Activated CD8-positive, alpha-beta T cell treated with anti-CD3 and anti-CD28 coated beads for 36 hours (primary cell): ENCODE results near the gene ADGRV1. TPM values are rescaled to one million over a fixed set of nuclear protein-coding genes. Genes with fewer than 3 reads are reported as not detected.

Experiments
- ATAC-seq: fragments of 200-7000 bp; cut with Tn5 transposase; one replicate; pipeline ENCODE4 v1.10.0; 2021; ENCODE audit warnings: mild to moderate bottlenecking, moderate library complexity
- CTCF ChIA-PET: fragments of 350-600 bp; sonication (Branson Sonifier 250); formaldehyde crosslinking; loops from one replicate; lab custom pipeline; 2021; ENCODE audit warnings: antibody characterized with exemption; lab: Charles Lee
- POLR2A ChIA-PET: fragments of 350-600 bp; sonication (Branson Sonifier 250); formaldehyde crosslinking; loops from one replicate; lab custom pipeline; 2021; ENCODE audit warnings: antibody characterized with exemption; lab: Charles Lee
- DNase-seq: peaks from one replicate; pipeline ENCODE4 v3.0.0-alpha.2; 2020
- H3K27ac Mint-ChIP-seq: one replicate; pipeline ENCODE4 v1.8.0; 2021; ENCODE audit warnings: mild to moderate bottlenecking, mixed read lengths
- H3K27me3 Mint-ChIP-seq: one replicate; pipeline ENCODE4 v1.8.0; 2021; ENCODE audit warnings: mixed read lengths
- H3K36me3 Mint-ChIP-seq: one replicate; pipeline ENCODE4 v1.8.0; 2021; ENCODE audit warnings: low read depth, mixed read lengths
- H3K4me1 Mint-ChIP-seq: one replicate; pipeline ENCODE4 v1.8.0; 2021; ENCODE audit warnings: low read depth, mixed read lengths
- H3K4me3 Mint-ChIP-seq: one replicate; pipeline ENCODE4 v1.8.0; 2021; ENCODE audit warnings: mild to moderate bottlenecking, moderate library complexity, mixed read lengths
- H3K9me3 Mint-ChIP-seq: one replicate; pipeline ENCODE4 v1.8.0; 2021; ENCODE audit warnings: mixed read lengths
- intact Hi-C: fragments of 100-400 bp; cut with micrococcal nuclease; formaldehyde crosslinking; loops from one replicate; pipeline ENCODE4 v1.10.0; 2022
- total RNA-seq, 2 experiments: library from RNA; stranded (reverse); gene quantifications; one replicate each; pipeline ENCODE4 v1.2.3, GENCODE V29; 2021
- TF ChIP-seq, protein P1 (sequence below): fragments of 200-600 bp; IDR thresholded peaks from one replicate; pipeline ENCODE4 v1.8.0; 2022; ENCODE audit warnings: antibody characterized with exemption, mild to moderate bottlenecking

The ADGRV1 gene
- total RNA-seq, 2 experiments from 2014 or later: 0.18 TPM; not detected in 1

DNA sequence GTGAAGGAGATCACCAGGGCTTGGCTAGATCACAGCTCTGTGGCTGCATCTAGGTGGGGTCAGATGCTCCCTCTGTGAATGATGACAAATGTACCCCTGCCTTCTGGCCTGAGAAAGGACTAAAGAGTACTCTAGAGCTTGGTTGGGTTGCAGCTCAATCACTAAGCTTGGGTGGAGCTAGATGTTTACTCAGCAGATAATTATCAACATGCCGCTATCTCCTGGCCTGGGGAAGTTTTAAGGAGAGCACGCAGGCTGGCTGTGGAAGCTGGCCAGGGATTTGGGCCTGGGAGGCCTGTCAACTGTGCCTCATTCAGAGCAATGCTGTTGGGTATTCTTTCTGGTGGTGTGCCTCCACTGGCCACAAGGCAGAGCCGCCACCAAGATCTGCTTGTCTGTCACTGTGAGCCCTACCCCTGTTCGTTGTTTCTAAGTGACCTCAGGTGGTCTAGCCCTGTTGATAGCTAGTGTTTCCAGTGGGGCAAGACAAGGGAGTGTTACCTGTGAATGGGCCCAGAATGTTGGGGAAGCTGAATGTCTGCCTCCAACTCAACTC, 181.7 kb downstream of the ADGRV1 start:
- intact Hi-C loops: no loop called here
- POLR2A ChIA-PET: no interaction called here
- no peaks in the 10 kb centered on the region for H3K36me3 Mint-ChIP-seq
- H3K27me3 Mint-ChIP-seq: peaks cover 7% of the 10 kb centered on the region
- H3K4me1 Mint-ChIP-seq: no peaks in the 10 kb centered on the region
- no peak overlapping the region for H3K4me3 Mint-ChIP-seq
- peaks cover 10% of the 10 kb centered on the region for H3K9me3 Mint-ChIP-seq
- no peak for DNase-seq
- no peak for ATAC-seq
- no peak overlapping the region for H3K27ac Mint-ChIP-seq
- CTCF ChIA-PET: no interaction called here
- TF ChIP-seq, protein P1, sequence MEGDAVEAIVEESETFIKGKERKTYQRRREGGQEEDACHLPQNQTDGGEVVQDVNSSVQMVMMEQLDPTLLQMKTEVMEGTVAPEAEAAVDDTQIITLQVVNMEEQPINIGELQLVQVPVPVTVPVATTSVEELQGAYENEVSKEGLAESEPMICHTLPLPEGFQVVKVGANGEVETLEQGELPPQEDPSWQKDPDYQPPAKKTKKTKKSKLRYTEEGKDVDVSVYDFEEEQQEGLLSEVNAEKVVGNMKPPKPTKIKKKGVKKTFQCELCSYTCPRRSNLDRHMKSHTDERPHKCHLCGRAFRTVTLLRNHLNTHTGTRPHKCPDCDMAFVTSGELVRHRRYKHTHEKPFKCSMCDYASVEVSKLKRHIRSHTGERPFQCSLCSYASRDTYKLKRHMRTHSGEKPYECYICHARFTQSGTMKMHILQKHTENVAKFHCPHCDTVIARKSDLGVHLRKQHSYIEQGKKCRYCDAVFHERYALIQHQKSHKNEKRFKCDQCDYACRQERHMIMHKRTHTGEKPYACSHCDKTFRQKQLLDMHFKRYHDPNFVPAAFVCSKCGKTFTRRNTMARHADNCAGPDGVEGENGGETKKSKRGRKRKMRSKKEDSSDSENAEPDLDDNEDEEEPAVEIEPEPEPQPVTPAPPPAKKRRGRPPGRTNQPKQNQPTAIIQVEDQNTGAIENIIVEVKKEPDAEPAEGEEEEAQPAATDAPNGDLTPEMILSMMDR: no peak

GRCh38 chr5:90741022-90741564, 182.5 kb downstream of the ADGRV1 start:
- Mint-ChIP-seq H3K9me3 (peaks cover 10% of the 10 kb centered on the region), H3K36me3 (no peaks in the 10 kb centered on the region), H3K27me3 (peaks cover 7% of the 10 kb centered on the region), H3K27ac (no peak overlapping the region), H3K4me3 (no peak overlapping the region), H3K4me1 (no peaks in the 10 kb centered on the region)
- intact Hi-C loops: no loop called here
- TF ChIP-seq, protein P1: no peak
- POLR2A ChIA-PET: no interaction called here
- ATAC-seq: no peak
- CTCF ChIA-PET: interaction anchor here (1.1 kb wide), 1 partner anchor 43 kb away, joined by 3 read pairs; no protein-coding TSS in a partner anchor
- DNase-seq: no peak

GRCh38 chr5:90746119-90746518, 187.5 kb downstream of the ADGRV1 start:
- peaks cover under 1% of the 10 kb centered on the region for H3K9me3 Mint-ChIP-seq

DNA sequence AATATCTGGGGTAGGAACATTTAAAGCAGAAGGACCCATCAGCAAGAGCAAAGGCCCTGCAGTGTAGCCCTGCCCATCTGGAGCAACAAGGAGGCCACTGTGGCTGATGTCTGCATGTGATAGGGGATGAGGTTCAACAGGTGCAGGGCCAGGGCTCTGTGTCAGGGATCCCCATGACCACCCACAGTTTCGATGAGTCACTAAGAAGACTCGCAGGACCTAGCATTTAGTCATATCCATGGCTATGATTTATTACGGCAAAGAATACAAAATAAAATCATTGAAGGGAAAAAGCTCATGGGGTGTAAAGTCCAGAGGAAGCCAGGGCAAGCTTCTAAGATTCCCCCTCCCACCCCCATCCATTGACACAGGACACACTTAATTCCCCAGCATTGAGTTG, 188.6 kb downstream of the ADGRV1 start:
- TF ChIP-seq, protein P1: no peak
- DNase-seq: no peak
- no peaks in the 10 kb centered on the region for H3K4me1 Mint-ChIP-seq
- no peak overlapping the region for H3K4me3 Mint-ChIP-seq
- intact Hi-C loops: no loop called here
- ChIA-PET POLR2A (no interaction called here), CTCF (interaction anchor here (1.5 kb wide), 1 partner anchor 32 kb away, joined by 3 read pairs; no protein-coding TSS in a partner anchor)
- H3K36me3 Mint-ChIP-seq: no peaks in the 10 kb centered on the region
- no peak for ATAC-seq
- no peak overlapping the region for H3K27ac Mint-ChIP-seq
- no peaks in the 10 kb centered on the region for H3K9me3 Mint-ChIP-seq
- peaks cover 6% of the 10 kb centered on the region for H3K27me3 Mint-ChIP-seq

More at GRCh38 chr5:90746119-90746518, 187.5 kb downstream of the ADGRV1 start:
- TF ChIP-seq, protein P1: no peak
- Mint-ChIP-seq H3K4me3 (no peak overlapping the region), H3K4me1 (no peaks in the 10 kb centered on the region), H3K27ac (no peak overlapping the region), H3K36me3 (no peaks in the 10 kb centered on the region), H3K27me3 (peaks cover 8% of the 10 kb centered on the region)
- ChIA-PET POLR2A (no interaction called here), CTCF (interaction anchor here (1.5 kb wide), 1 partner anchor 31 kb away, joined by 3 read pairs; no protein-coding TSS in a partner anchor)
- intact Hi-C loops: no loop called here
- DNase-seq: no peak
- no peak for ATAC-seq

DNA sequence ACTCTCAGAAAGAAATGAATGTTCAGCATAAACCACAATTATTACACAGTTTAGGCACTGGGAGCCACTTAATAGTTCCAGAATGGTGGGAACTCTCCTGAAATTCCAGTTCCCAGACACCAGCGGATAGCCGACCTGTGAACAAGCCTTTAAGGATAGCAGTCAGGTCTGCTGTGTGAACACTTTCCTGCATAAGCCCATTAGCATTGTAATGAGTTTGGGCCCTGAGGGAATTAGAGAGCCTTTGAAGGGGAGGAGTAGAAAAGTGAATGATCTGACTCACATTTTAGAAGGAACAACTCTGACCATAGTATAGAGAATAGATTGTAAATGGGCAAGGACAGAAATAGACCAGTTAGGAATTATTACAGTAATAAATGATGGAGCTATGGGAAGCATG, 189.1 kb downstream of the ADGRV1 start:
- Mint-ChIP-seq H3K27me3 (peaks cover 5% of the 10 kb centered on the region), H3K27ac (no peak overlapping the region), H3K36me3 (no peaks in the 10 kb centered on the region), H3K4me3 (no peak overlapping the region), H3K9me3 (no peaks in the 10 kb centered on the region), H3K4me1 (no peaks in the 10 kb centered on the region)
- POLR2A ChIA-PET: no interaction called here
- intact Hi-C loops: no loop called here
- CTCF ChIA-PET: interaction anchor here (1.5 to 2.1 kb wide), 2 partner anchors 32 to 36 kb away, joined by 3 to 7 read pairs; no protein-coding TSS in a partner anchor
- DNase-seq (no peak), ATAC-seq (no peak)
- TF ChIP-seq, protein P1: no peak
